CMK (cell line): Measurements from ENCODE around the gene RNF180.
"Not testable (repeated sequence)": the region's sequence is repeated elsewhere in the genome, so short reads cannot be mapped to it uniquely, and the experiment has no call there.

ENCODE experiments used
- DNase-seq: peaks from one replicate; pipeline ENCODE4 v3.0.0-alpha.2; 2010; ENCODE audit warnings: low read depth

RNF180 gene

GRCh38 chr5:64285188-64286130 lies 119.8 kb downstream of the RNF180 start:
- no peak for DNase-seq

- no peak for DNase-seq
Measured at GRCh38 chr5:64286381-64286780, 120.7 kb downstream of the RNF180 start.

GRCh38 chr5:64288496-64288895 lies 122.9 kb downstream of the RNF180 start:
- DNase-seq: not testable (repeated sequence)

- DNase-seq: no peak
Measured at GRCh38 chr5:64292611-64293215, 127.1 kb downstream of the RNF180 start.

- no peak for DNase-seq
Measured at GRCh38 chr5:64295101-64295500, 129.5 kb downstream of the RNF180 start.

GRCh38 chr5:64298586-64298985 lies 132.9 kb downstream of the RNF180 start:
- DNase-seq: no peak

GRCh38 chr5:64299805-64300204 lies 134.2 kb downstream of the RNF180 start:
- DNase-seq: no peak

- no peak for DNase-seq
Measured at GRCh38 chr5:64301566-64301965, 135.9 kb downstream of the RNF180 start.

GRCh38 chr5:64308135-64308534 lies 142.5 kb downstream of the RNF180 start:
- no peak for DNase-seq

GRCh38 chr5:64312491-64312890 lies 146.8 kb downstream of the RNF180 start:
- no peak for DNase-seq

GRCh38 chr5:64315778-64316177 lies 150.1 kb downstream of the RNF180 start:
- DNase-seq: no peak

GRCh38 chr5:64318175-64318574 lies 152.5 kb downstream of the RNF180 start:
- DNase-seq: no peak

- no peak for DNase-seq
Measured at GRCh38 chr5:64323591-64323990, 157.9 kb downstream of the RNF180 start.

GRCh38 chr5:64330728-64331231 lies 165.1 kb downstream of the RNF180 start:
- no peak for DNase-seq

GRCh38 chr5:64331597-64332277 lies 166.1 kb downstream of the RNF180 start:
- DNase-seq: no peak

GRCh38 chr5:64333886-64334285 lies 168.2 kb downstream of the RNF180 start:
- DNase-seq: no peak

GRCh38 chr5:64339769-64340168 lies 174.1 kb downstream of the RNF180 start:
- no peak for DNase-seq

GRCh38 chr5:64340293-64340692 lies 174.7 kb downstream of the RNF180 start:
- no peak for DNase-seq

GRCh38 chr5:64341340-64341739 lies 175.7 kb downstream of the RNF180 start:
- no peak for DNase-seq

- no peak for DNase-seq
Measured at GRCh38 chr5:64344501-64344900, 178.9 kb downstream of the RNF180 start.

GRCh38 chr5:64347309-64347708 lies 181.7 kb downstream of the RNF180 start:
- no peak for DNase-seq

- DNase-seq: no peak
Measured at GRCh38 chr5:64364426-64364825, 198.8 kb downstream of the RNF180 start.

- DNase-seq: no peak
Measured at GRCh38 chr5:64384765-64385164, 219.1 kb downstream of the RNF180 start.
